ENCODE results near the gene COL1A2. TPM values are rescaled to one million over a fixed set of nuclear protein-coding genes. Genes with fewer than 3 reads are reported as not detected.

Gene COL1A2
- total RNA-seq, 1 donor: 11,912 TPM

DNA sequence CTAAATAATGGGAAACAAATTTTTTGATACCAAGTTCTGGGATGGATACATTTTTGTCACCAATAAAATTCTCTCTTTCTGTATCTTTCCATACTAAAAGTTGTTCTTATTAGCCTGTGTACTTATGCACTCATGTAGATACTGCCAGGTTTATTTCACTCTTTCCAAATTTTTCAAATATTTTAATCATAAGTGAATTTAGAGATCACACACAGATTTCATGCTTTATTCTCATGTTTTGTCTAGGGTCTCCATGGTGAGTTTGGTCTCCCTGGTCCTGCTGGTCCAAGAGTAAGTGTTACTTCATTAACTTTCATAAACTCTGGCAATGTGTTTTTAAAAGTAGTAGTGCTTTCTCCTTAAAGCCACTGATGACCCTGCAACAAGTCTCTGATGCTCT is 20.3 kb downstream of the COL1A2 start:
- Histone ChIP-seq H3K9me3 (ENCODE audit: low read depth, low read length) (no peaks in the 10 kb centered on the region), H4K20me1 (ENCODE audit: insufficient read depth, low read length) (peaks cover 65% of the 10 kb centered on the region), H3K4me1 (ENCODE audit: insufficient read depth, low read length) (peaks cover 91% of the 10 kb centered on the region), H3K4me2 (ENCODE audit: insufficient read depth, low read length) (peak overlapping the region; percentile 1), H3K27me3 (ENCODE audit: insufficient read depth, low read length) (no peaks in the 10 kb centered on the region), H3K27ac (ENCODE audit: low read depth, low read length) (peak overlapping the region; percentile 47), H3K4me3 (ENCODE audit: insufficient read depth, low read length) (no peak overlapping the region), H3K36me3 (ENCODE audit: insufficient read depth, low read length) (peaks cover 100% of the 10 kb centered on the region), H2AFZ (ENCODE audit: low read length) (no peak overlapping the region), H3K79me2 (ENCODE audit: insufficient read depth, low read length) (peaks cover 28% of the 10 kb centered on the region)
- TF ChIP-seq, protein P1, sequence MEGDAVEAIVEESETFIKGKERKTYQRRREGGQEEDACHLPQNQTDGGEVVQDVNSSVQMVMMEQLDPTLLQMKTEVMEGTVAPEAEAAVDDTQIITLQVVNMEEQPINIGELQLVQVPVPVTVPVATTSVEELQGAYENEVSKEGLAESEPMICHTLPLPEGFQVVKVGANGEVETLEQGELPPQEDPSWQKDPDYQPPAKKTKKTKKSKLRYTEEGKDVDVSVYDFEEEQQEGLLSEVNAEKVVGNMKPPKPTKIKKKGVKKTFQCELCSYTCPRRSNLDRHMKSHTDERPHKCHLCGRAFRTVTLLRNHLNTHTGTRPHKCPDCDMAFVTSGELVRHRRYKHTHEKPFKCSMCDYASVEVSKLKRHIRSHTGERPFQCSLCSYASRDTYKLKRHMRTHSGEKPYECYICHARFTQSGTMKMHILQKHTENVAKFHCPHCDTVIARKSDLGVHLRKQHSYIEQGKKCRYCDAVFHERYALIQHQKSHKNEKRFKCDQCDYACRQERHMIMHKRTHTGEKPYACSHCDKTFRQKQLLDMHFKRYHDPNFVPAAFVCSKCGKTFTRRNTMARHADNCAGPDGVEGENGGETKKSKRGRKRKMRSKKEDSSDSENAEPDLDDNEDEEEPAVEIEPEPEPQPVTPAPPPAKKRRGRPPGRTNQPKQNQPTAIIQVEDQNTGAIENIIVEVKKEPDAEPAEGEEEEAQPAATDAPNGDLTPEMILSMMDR (IDR thresholded peaks at IDR 0.05; ENCODE audit: extremely low read depth, low read depth, low read length): no peak
- DNase-seq (ENCODE audit: insufficient read length, low spot score, missing footprints): no peak

- H3K9me3 ChIP-seq (ENCODE audit: low read depth, low read length): no peaks in the 10 kb centered on the region
- H2AFZ ChIP-seq (ENCODE audit: low read length): no peak overlapping the region
- H3K27ac ChIP-seq (ENCODE audit: low read depth, low read length): peak overlapping the region; percentile 65
- DNase-seq (ENCODE audit: insufficient read length, low spot score, missing footprints): no peak
- peaks cover 72% of the 10 kb centered on the region for H4K20me1 ChIP-seq (ENCODE audit: insufficient read depth, low read length)
- peaks cover 27% of the 10 kb centered on the region for H3K79me2 ChIP-seq (ENCODE audit: insufficient read depth, low read length)
- H3K36me3 ChIP-seq (ENCODE audit: insufficient read depth, low read length): peaks cover 100% of the 10 kb centered on the region
- H3K4me2 ChIP-seq (ENCODE audit: insufficient read depth, low read length): no peak overlapping the region
- TF ChIP-seq, protein P1 (IDR thresholded peaks at IDR 0.05; ENCODE audit: extremely low read depth, low read depth, low read length): no peak
- no peaks in the 10 kb centered on the region for H3K27me3 ChIP-seq (ENCODE audit: insufficient read depth, low read length)
- no peak overlapping the region for H3K4me3 ChIP-seq (ENCODE audit: insufficient read depth, low read length)
- peaks cover 90% of the 10 kb centered on the region for H3K4me1 ChIP-seq (ENCODE audit: insufficient read depth, low read length)
These were observed 22.6 kb downstream of the COL1A2 start for GRCh38 chr7:94417306-94417705.

DNA sequence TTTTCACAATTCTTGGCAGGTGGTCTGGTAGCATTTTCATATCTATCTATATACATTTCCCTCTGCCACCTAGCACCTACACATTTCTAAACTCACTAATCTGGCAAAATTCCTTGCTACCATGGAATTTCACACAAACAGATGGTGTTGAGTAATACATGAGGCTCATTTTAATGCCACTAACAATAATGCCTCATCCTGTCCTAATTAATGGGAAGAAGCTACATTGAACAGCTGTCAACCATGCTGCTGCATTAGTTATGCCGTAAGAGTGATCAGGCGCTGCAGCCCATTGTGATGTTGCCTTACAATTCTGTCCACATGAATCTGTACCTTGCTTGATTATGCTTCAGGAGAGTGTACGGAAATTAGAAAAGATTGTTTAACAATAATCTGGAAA is 23.2 kb downstream of the COL1A2 start:
- Histone ChIP-seq H3K79me2 (ENCODE audit: insufficient read depth, low read length) (peaks cover 26% of the 10 kb centered on the region), H3K27ac (ENCODE audit: low read depth, low read length) (peak overlapping the region; percentile 65), H3K9me3 (ENCODE audit: low read depth, low read length) (no peaks in the 10 kb centered on the region), H3K36me3 (ENCODE audit: insufficient read depth, low read length) (peaks cover 100% of the 10 kb centered on the region), H3K4me2 (ENCODE audit: insufficient read depth, low read length) (no peak overlapping the region), H3K4me1 (ENCODE audit: insufficient read depth, low read length) (peaks cover 90% of the 10 kb centered on the region), H3K4me3 (ENCODE audit: insufficient read depth, low read length) (no peak overlapping the region), H3K27me3 (ENCODE audit: insufficient read depth, low read length) (no peaks in the 10 kb centered on the region), H2AFZ (ENCODE audit: low read length) (no peak overlapping the region), H4K20me1 (ENCODE audit: insufficient read depth, low read length) (peaks cover 74% of the 10 kb centered on the region)
- no peak for DNase-seq (ENCODE audit: insufficient read length, low spot score, missing footprints)
- TF ChIP-seq, protein P1 (IDR thresholded peaks at IDR 0.05; ENCODE audit: extremely low read depth, low read depth, low read length): no peak

- Histone ChIP-seq H3K27me3 (ENCODE audit: insufficient read depth, low read length) (no peaks in the 10 kb centered on the region), H4K20me1 (ENCODE audit: insufficient read depth, low read length) (peaks cover 73% of the 10 kb centered on the region), H3K27ac (ENCODE audit: low read depth, low read length) (peak overlapping the region; percentile 65), H3K79me2 (ENCODE audit: insufficient read depth, low read length) (peaks cover 22% of the 10 kb centered on the region), H2AFZ (ENCODE audit: low read length) (no peak overlapping the region), H3K36me3 (ENCODE audit: insufficient read depth, low read length) (peaks cover 100% of the 10 kb centered on the region), H3K4me2 (ENCODE audit: insufficient read depth, low read length) (no peak overlapping the region), H3K4me1 (ENCODE audit: insufficient read depth, low read length) (peaks cover 89% of the 10 kb centered on the region), H3K9me3 (ENCODE audit: low read depth, low read length) (no peaks in the 10 kb centered on the region), H3K4me3 (ENCODE audit: insufficient read depth, low read length) (no peak overlapping the region)
- TF ChIP-seq, protein P1 (IDR thresholded peaks at IDR 0.05; ENCODE audit: extremely low read depth, low read depth, low read length): no peak
- no peak for DNase-seq (ENCODE audit: insufficient read length, low spot score, missing footprints)
These were observed 24.2 kb downstream of the COL1A2 start for GRCh38 chr7:94418851-94419250.
